NB4 (cell line): Measurements from ENCODE around the gene CAV3.
"Not testable (repeated sequence)": the region's sequence is repeated elsewhere in the genome, so short reads cannot be mapped to it uniquely, and the experiment has no call there.

Experiments
- DNase-seq: peaks from one replicate; pipeline ENCODE4 v3.0.0; 2010; ENCODE audit warnings: low read depth
- H3K4me3 ChIP-seq: one replicate; pipeline ENCODE4 v1.5.1; 2011; ENCODE audit warnings: mild to moderate bottlenecking, low read depth, low read length, moderate library complexity
- CTCF ChIP-seq: IDR thresholded peaks from one replicate; pipeline ENCODE4 v1.5.1; 2012; ENCODE audit warnings: low read depth, low read length
- MYC ChIP-seq: IDR thresholded peaks from 2 replicates; pipeline ENCODE4 v1.6.1; 2011; ENCODE audit warnings: low read depth, low read length
- POLR2A ChIP-seq: IDR thresholded peaks from 2 replicates; pipeline ENCODE4 v1.6.1; 2011; ENCODE audit warnings: mild to moderate bottlenecking; ENCODE audit not compliant: insufficient read length; ENCODE audit errors: extremely low read depth
- TF ChIP-seq, protein P1 (sequence below): IDR thresholded peaks from 2 replicates; pipeline ENCODE4 v1.6.1; 2011; ENCODE audit warnings: low read depth, low read length

The CAV3 gene

GRCh38 chr3:8733332-8734094, at the start of gene CAV3:
TSS of gene CAV3 (plus strand) at chr3:8733802. CDS start at chr3:8733877, 75 bp downstream.
- TF ChIP-seq, protein P1, sequence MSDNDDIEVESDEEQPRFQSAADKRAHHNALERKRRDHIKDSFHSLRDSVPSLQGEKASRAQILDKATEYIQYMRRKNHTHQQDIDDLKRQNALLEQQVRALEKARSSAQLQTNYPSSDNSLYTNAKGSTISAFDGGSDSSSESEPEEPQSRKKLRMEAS, result no peak
- no peak for TF ChIP-seq MYC
- no peak within 1 kb of the TSS for H3K4me3 ChIP-seq
- DNase-seq, result no peak

DNA sequence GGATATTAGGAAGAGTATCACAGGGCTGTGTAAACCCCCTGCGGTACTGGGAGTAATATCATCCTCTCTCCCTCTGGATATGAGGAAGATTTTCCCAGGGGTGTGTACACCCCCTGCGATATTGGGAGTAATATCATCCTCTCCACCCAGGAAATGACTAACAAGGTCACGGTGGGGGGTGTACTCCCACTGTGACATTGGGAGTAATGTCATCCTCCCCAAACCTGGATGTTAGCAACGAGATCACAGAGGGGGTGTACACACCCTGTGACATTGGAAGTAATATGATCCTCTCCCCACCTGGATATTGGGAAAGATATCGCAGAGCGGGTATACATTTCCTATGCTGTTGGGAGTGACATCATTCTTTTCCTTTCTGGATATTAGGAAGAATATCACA, 48.6 kb upstream of the CAV3 start:
- not testable (repeated sequence) for H3K4me3 ChIP-seq, DNase-seq

DNA sequence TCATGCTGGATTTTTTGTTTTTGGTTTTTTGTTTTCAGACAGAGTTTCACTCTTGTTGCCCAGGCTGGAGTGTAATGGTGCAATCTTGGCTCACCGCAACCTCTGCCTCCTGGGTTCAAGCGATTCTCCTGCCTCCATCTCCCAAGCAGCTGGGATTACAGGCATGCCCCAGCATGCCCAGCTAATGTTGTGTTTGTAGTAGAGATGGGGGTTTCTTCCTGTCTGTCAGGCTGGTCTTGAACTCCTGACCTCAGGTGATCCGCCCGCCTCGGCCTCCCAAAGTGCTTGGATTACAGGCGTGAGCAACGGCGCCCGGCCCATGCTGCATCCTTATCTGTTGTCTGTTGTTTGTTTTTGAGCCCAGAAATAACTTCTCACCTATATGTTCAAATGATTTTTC, 42.3 kb upstream of the CAV3 start:
- H3K4me3 ChIP-seq, DNase-seq: not testable (repeated sequence)

DNA sequence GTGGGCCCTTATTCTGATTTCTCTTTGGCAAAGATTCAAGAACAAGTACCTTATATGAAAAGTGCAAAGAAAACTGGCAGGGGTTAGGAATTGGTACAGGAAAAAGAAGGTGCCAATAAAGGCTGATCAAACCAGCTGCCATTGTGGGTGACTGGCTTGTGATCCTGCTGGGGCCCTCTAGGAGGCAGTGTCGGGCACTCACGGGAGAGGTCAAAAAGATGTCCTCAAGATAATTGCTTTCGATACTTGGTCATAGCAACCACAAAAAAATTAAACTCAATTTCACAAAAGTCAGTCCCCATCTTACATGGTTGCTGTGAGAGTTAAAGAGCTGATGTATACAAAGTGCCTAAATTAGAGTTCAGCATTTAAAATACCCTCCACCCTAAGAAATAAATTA, 31.0 kb upstream of the CAV3 start:
- no peak overlapping the region for H3K4me3 ChIP-seq
- peak; percentile 24 for DNase-seq
- no peak for TF ChIP-seq POLR2A
- TF ChIP-seq CTCF, result peak; percentile 73

- TF ChIP-seq CTCF, result no peak
- TF ChIP-seq MYC, result no peak
- no peak for TF ChIP-seq POLR2A
- TF ChIP-seq, protein P1, result no peak
- no peak overlapping the region for H3K4me3 ChIP-seq
- DNase-seq, result no peak
These were observed 28.0 kb upstream of the CAV3 start for GRCh38 chr3:8705575-8705974.

GRCh38 chr3:8709287-8709686, 24.3 kb upstream of the CAV3 start:
- no peak overlapping the region for H3K4me3 ChIP-seq
- TF ChIP-seq POLR2A, result no peak
- TF ChIP-seq MYC, result no peak
- TF ChIP-seq, protein P1, result no peak
- TF ChIP-seq CTCF, result no peak
- no peak for DNase-seq

- TF ChIP-seq CTCF, result no peak
- TF ChIP-seq MYC, result no peak
- no peak for TF ChIP-seq POLR2A
- TF ChIP-seq, protein P1, result no peak
- no peak overlapping the region for H3K4me3 ChIP-seq
- DNase-seq, result no peak
These were observed 23.6 kb upstream of the CAV3 start for GRCh38 chr3:8709801-8710507.
